K562 (cell line): ENCODE results near the gene YPEL3. TPM values are rescaled to one million over a fixed set of nuclear protein-coding genes. Genes with fewer than 3 reads are reported as not detected.

Experiments used
- polyA plus RNA-seq, 8 experiments: library from polyadenylated mRNA; depleted of rRNA in 4 of 8; stranded (reverse) in 5 of 8; unstranded in 3 of 8; fragments of >200 nt; fragmentation: Nextera tagmentation in 2 of 8; fragmentation: Illumina TruSeq in 1 of 8; extraction: Ambion mirVana in 2 of 8; extraction: Trizol in 1 of 8; gene quantifications; 2 replicates each; pipeline versions ENCODE4 v1.2.1 to v1.2.3, GENCODE V29; 2011 to 2014; ENCODE audit warnings: inconsistent platforms in 1 of 8, missing spikeins in 1 of 8
- total RNA-seq, 7 experiments: library from RNA; depleted of rRNA in 6 of 7; stranded (reverse); fragments of >200 nt in 6 of 7; fragmentation: Illumina TruSeq in 2 of 7; extraction: Trizol in 2 of 7; gene quantifications; 2 replicates each; pipeline versions ENCODE4 v1.2.1 to v1.2.3, GENCODE V29; 2011 to 2021; ENCODE audit warnings: low replicate concordance in 1 of 7
- TF ChIP-seq, protein P1 (sequence below), 2 experiments: fragments of 450-650 bp in 1 of 2; sonication (generic) in 1 of 2; formaldehyde crosslinking in 1 of 2; IDR thresholded peaks; 2 replicates each; pipeline versions ENCODE4 v1.7.1 to v1.9.0; 2016 to 2022; ENCODE audit warnings: inconsistent platforms in 1 of 2, mild to moderate bottlenecking in 1 of 2, missing genetic modification reagents in 1 of 2
- TF ChIP-seq, protein P2 (sequence below): fragments of 450-650 bp; IDR thresholded peaks from 2 replicates; pipeline ENCODE4 v1.6.1; 2018; ENCODE audit not compliant: partially characterized antibody
- TF ChIP-seq, protein P3 (sequence below): sonication (generic); formaldehyde crosslinking; IDR thresholded peaks from 2 replicates; pipeline ENCODE4 v1.8.1; 2023; ENCODE audit warnings: mild to moderate bottlenecking, missing genetic modification reagents
- TF ChIP-seq, protein P4 (sequence below): fragments of 450-650 bp; formaldehyde crosslinking; conservative IDR thresholded peaks from 2 replicates; pipeline ENCODE4 v1.4.0; 2022; ENCODE audit warnings: mild to moderate bottlenecking, missing genetic modification characterization
- TF ChIP-seq, protein P5 (sequence below): fragments of 450-650 bp; IDR thresholded peaks from 2 replicates; pipeline ENCODE4 v1.7.1; 2018; ENCODE audit warnings: mild to moderate bottlenecking, low read depth; ENCODE audit not compliant: partially characterized antibody

YPEL3 gene
- total and polyA plus RNA-seq, 9 of the 15 experiments (the other 6 are each of a cell fraction or from before 2014, with no cell fraction given): 0.41 to 15.0 (median 2.9) TPM

DNA sequence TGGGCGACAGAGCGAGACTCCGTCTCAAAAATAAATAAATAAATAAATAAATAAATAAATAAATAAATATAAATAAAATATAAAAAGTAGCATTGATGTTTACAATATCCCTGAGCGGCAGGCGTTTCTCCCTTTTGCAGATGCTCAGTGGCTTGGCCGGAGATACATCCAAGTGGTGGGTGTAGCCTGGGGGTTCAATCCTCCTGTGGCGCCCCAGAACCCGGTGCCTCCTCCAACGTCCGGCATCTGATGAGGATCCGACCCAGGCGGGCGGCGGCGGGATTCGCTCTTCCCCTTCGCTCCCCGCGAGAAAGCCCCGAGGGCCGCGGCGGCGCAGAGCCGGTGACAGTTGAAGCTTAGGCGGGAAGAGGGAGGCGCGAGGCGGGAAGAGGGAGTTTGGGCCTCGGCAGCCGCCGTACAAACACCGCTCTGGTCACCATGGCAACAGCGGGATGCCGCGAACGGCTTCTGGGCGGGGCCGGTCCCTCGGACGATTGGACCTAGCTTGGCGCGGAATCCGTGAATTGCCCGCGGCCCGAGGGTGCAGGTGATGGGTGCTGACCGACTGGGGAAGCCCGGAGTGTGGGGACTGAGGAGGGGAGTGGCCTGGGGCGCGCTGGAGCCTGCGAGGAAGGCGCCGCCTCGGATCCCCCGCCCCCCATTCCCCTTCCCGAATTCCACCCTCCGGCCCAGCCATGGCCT lies 43.2 kb downstream of the YPEL3 start (continued):
- TF ChIP-seq, protein P1, sequence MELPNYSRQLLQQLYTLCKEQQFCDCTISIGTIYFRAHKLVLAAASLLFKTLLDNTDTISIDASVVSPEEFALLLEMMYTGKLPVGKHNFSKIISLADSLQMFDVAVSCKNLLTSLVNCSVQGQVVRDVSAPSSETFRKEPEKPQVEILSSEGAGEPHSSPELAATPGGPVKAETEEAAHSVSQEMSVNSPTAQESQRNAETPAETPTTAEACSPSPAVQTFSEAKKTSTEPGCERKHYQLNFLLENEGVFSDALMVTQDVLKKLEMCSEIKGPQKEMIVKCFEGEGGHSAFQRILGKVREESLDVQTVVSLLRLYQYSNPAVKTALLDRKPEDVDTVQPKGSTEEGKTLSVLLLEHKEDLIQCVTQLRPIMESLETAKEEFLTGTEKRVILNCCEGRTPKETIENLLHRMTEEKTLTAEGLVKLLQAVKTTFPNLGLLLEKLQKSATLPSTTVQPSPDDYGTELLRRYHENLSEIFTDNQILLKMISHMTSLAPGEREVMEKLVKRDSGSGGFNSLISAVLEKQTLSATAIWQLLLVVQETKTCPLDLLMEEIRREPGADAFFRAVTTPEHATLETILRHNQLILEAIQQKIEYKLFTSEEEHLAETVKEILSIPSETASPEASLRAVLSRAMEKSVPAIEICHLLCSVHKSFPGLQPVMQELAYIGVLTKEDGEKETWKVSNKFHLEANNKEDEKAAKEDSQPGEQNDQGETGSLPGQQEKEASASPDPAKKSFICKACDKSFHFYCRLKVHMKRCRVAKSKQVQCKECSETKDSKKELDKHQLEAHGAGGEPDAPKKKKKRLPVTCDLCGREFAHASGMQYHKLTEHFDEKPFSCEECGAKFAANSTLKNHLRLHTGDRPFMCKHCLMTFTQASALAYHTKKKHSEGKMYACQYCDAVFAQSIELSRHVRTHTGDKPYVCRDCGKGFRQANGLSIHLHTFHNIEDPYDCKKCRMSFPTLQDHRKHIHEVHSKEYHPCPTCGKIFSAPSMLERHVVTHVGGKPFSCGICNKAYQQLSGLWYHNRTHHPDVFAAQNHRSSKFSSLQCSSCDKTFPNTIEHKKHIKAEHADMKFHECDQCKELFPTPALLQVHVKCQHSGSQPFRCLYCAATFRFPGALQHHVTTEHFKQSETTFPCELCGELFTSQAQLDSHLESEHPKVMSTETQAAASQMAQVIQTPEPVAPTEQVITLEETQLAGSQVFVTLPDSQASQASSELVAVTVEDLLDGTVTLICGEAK (IDR thresholded peaks at IDR 0.05): peak; percentile 58; the same call in 1 of the 2 replicates
- TF ChIP-seq, protein P1 (CRISPR knock-in tag; IDR thresholded peaks at IDR 0.05): no peak
- TF ChIP-seq, protein P2, sequence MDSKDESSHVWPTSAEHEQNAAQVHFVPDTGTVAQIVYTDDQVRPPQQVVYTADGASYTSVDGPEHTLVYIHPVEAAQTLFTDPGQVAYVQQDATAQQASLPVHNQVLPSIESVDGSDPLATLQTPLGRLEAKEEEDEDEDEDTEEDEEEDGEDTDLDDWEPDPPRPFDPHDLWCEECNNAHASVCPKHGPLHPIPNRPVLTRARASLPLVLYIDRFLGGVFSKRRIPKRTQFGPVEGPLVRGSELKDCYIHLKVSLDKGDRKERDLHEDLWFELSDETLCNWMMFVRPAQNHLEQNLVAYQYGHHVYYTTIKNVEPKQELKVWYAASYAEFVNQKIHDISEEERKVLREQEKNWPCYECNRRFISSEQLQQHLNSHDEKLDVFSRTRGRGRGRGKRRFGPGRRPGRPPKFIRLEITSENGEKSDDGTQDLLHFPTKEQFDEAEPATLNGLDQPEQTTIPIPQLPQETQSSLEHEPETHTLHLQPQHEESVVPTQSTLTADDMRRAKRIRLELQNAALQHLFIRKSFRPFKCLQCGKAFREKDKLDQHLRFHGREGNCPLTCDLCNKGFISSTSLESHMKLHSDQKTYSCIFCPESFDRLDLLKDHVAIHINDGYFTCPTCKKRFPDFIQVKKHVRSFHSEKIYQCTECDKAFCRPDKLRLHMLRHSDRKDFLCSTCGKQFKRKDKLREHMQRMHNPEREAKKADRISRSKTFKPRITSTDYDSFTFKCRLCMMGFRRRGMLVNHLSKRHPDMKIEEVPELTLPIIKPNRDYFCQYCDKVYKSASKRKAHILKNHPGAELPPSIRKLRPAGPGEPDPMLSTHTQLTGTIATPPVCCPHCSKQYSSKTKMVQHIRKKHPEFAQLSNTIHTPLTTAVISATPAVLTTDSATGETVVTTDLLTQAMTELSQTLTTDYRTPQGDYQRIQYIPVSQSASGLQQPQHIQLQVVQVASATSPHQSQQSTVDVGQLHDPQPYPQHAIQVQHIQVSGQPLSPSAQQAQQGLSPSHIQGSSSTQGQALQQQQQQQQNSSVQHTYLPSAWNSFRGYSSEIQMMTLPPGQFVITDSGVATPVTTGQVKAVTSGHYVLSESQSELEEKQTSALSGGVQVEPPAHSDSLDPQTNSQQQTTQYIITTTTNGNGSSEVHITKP: peak; percentile 76
- TF ChIP-seq, protein P3, sequence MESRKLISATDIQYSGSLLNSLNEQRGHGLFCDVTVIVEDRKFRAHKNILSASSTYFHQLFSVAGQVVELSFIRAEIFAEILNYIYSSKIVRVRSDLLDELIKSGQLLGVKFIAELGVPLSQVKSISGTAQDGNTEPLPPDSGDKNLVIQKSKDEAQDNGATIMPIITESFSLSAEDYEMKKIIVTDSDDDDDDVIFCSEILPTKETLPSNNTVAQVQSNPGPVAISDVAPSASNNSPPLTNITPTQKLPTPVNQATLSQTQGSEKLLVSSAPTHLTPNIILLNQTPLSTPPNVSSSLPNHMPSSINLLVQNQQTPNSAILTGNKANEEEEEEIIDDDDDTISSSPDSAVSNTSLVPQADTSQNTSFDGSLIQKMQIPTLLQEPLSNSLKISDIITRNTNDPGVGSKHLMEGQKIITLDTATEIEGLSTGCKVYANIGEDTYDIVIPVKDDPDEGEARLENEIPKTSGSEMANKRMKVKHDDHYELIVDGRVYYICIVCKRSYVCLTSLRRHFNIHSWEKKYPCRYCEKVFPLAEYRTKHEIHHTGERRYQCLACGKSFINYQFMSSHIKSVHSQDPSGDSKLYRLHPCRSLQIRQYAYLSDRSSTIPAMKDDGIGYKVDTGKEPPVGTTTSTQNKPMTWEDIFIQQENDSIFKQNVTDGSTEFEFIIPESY (CRISPR knock-in tag): peak; percentile 76
- TF ChIP-seq, protein P4, sequence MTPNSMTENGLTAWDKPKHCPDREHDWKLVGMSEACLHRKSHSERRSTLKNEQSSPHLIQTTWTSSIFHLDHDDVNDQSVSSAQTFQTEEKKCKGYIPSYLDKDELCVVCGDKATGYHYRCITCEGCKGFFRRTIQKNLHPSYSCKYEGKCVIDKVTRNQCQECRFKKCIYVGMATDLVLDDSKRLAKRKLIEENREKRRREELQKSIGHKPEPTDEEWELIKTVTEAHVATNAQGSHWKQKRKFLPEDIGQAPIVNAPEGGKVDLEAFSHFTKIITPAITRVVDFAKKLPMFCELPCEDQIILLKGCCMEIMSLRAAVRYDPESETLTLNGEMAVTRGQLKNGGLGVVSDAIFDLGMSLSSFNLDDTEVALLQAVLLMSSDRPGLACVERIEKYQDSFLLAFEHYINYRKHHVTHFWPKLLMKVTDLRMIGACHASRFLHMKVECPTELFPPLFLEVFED (CRISPR knock-in tag): no peak
- TF ChIP-seq, protein P5, sequence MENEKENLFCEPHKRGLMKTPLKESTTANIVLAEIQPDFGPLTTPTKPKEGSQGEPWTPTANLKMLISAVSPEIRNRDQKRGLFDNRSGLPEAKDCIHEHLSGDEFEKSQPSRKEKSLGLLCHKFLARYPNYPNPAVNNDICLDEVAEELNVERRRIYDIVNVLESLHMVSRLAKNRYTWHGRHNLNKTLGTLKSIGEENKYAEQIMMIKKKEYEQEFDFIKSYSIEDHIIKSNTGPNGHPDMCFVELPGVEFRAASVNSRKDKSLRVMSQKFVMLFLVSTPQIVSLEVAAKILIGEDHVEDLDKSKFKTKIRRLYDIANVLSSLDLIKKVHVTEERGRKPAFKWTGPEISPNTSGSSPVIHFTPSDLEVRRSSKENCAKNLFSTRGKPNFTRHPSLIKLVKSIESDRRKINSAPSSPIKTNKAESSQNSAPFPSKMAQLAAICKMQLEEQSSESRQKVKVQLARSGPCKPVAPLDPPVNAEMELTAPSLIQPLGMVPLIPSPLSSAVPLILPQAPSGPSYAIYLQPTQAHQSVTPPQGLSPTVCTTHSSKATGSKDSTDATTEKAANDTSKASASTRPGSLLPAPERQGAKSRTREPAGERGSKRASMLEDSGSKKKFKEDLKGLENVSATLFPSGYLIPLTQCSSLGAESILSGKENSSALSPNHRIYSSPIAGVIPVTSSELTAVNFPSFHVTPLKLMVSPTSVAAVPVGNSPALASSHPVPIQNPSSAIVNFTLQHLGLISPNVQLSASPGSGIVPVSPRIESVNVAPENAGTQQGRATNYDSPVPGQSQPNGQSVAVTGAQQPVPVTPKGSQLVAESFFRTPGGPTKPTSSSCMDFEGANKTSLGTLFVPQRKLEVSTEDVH: peak; percentile 92
